Measurements from ENCODE around the gene IFITM2.
A peak's percentile ranks its signal among the peaks of the same experiment; 100 is the strongest.

The IFITM2 gene

GRCh38 chr11:287821-288477, 19.7 kb upstream of the IFITM2 start:
- no peak for TF ChIP-seq CTCF (IDR thresholded peaks at IDR 0.05; ENCODE audit: low read depth, low read length, missing control alignments)
- in situ Hi-C loops (cut with HindIII; ENCODE audit: low sequenced_read_pairs) = no loop called here
- DNase-seq (ENCODE audit: low read depth) = no peak

GRCh38 chr11:288478-289397, 18.9 kb upstream of the IFITM2 start, which contains the start of gene PGGHG:
PGGHG (plus strand) TSS chr11:289126; CDS start chr11:289817, 691 bp downstream.
- DNase-seq (ENCODE audit: low read depth) = no peak
- in situ Hi-C loops (cut with HindIII; ENCODE audit: low sequenced_read_pairs) = no loop called here
- TF ChIP-seq CTCF (IDR thresholded peaks at IDR 0.05; ENCODE audit: low read depth, low read length, missing control alignments) = no peak
- peak within 1 kb of the TSS; percentile 47 for H3K4me3 ChIP-seq (ENCODE audit: low read depth, low read length)

More at GRCh38 chr11:287821-288477, 19.7 kb upstream of the IFITM2 start:
- peak overlapping the region; percentile 47 for H3K4me3 ChIP-seq (ENCODE audit: low read depth, low read length)

DNA sequence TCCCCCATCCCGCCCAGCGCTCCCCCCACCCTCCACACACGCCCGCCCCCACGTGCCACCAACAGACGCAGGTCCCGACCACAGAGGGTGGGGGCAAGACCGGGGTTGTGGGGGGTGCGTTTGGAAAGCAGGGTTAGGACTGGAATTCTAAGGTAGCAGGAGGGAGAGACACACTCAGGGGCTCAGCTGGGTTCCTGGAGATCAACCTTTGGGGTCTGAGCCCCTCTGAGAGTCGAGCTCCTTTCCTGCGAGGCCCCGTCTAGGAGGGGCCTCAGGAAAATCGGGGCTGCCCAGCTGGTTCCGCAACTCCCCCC, 18.3 kb upstream of the IFITM2 start:
- DNase-seq (ENCODE audit: low read depth) = no peak
- in situ Hi-C loops (cut with HindIII; ENCODE audit: low sequenced_read_pairs) = no loop called here
- peak overlapping the region; percentile 47 for H3K4me3 ChIP-seq (ENCODE audit: low read depth, low read length)
- TF ChIP-seq CTCF (IDR thresholded peaks at IDR 0.05; ENCODE audit: low read depth, low read length, missing control alignments) = no peak

GRCh38 chr11:289712-290620, 17.6 kb upstream of the IFITM2 start:
- peak overlapping the region; percentile 47 for H3K4me3 ChIP-seq (ENCODE audit: low read depth, low read length)
- DNase-seq (ENCODE audit: low read depth) = no peak
- in situ Hi-C loops (cut with HindIII; ENCODE audit: low sequenced_read_pairs) = no loop called here
- no peak for TF ChIP-seq CTCF (IDR thresholded peaks at IDR 0.05; ENCODE audit: low read depth, low read length, missing control alignments)

GRCh38 chr11:290621-291231, 16.9 kb upstream of the IFITM2 start:
- H3K4me3 ChIP-seq (ENCODE audit: low read depth, low read length) = no peak overlapping the region
- TF ChIP-seq CTCF (IDR thresholded peaks at IDR 0.05; ENCODE audit: low read depth, low read length, missing control alignments) = no peak

More at GRCh38 chr11:290621-291231, 16.9 kb upstream of the IFITM2 start:
- in situ Hi-C loops (cut with HindIII; ENCODE audit: low sequenced_read_pairs) = no loop called here
- DNase-seq (ENCODE audit: low read depth) = no peak
